ENCODE data around the gene NSD1. TPM values are rescaled to one million over a fixed set of nuclear protein-coding genes. Genes with fewer than 3 reads are reported as not detected.

NSD1 gene
- polyA plus RNA-seq, 1 donor (not counting 4 experiments of a cell fraction or from before 2014, with no cell fraction given), result 13.6 TPM

DNA sequence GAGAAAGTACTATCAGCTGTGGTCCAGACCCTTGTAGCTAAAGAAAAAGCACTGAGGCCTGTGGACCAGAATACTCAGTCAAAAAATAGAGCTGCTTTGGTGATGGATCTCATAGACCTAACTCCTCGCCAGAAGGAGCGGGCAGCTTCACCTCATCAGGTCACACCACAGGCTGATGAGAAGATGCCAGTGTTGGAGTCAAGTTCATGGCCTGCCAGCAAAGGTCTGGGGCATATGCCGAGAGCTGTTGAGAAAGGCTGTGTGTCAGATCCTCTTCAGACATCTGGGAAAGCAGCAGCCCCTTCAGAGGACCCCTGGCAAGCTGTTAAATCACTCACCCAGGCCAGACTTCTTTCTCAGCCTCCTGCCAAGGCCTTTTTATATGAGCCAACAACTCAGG, 161.1 kb downstream of the NSD1 start:
- no peaks in the 10 kb centered on the region for H3K79me2 ChIP-seq (ENCODE audit: control insufficient read depth, insufficient read depth, low read length)
- H4K20me1 ChIP-seq (ENCODE audit: control insufficient read depth, extremely low read depth, insufficient read depth, low read length), result no peaks in the 10 kb centered on the region
- TF ChIP-seq, protein P1, sequence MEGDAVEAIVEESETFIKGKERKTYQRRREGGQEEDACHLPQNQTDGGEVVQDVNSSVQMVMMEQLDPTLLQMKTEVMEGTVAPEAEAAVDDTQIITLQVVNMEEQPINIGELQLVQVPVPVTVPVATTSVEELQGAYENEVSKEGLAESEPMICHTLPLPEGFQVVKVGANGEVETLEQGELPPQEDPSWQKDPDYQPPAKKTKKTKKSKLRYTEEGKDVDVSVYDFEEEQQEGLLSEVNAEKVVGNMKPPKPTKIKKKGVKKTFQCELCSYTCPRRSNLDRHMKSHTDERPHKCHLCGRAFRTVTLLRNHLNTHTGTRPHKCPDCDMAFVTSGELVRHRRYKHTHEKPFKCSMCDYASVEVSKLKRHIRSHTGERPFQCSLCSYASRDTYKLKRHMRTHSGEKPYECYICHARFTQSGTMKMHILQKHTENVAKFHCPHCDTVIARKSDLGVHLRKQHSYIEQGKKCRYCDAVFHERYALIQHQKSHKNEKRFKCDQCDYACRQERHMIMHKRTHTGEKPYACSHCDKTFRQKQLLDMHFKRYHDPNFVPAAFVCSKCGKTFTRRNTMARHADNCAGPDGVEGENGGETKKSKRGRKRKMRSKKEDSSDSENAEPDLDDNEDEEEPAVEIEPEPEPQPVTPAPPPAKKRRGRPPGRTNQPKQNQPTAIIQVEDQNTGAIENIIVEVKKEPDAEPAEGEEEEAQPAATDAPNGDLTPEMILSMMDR (optimal IDR thresholded peaks at IDR 0.05 in 1 of 3, IDR thresholded peaks at IDR 0.05 in 1 of 3, conservative IDR thresholded peaks at IDR 0.05 in 1 of 3; ENCODE audit: extremely low read depth in 1 of 3, insufficient read depth in 2 of 3, low read length in 3 of 3), result no peak
- TF ChIP-seq EZH2 (IDR thresholded peaks at IDR 0.05; ENCODE audit: low read length), result no peak
- H2AFZ ChIP-seq (ENCODE audit: control insufficient read depth, low read length), result no peak overlapping the region
- no peak overlapping the region for H3K4me3 ChIP-seq (ENCODE audit: control insufficient read depth in 2 of 3, extremely low read depth in 1 of 3, insufficient read depth in 2 of 3, low read depth in 1 of 3, low read length in 3 of 3)
- DNase-seq (ENCODE audit: low read depth, low spot score), result no peak
- H3K9me3 ChIP-seq (ENCODE audit: control insufficient read depth, low read depth, low read length), result no peaks in the 10 kb centered on the region
- peaks cover 29 to 33% of the 10 kb centered on the region in 2 experiments for H3K36me3 ChIP-seq (ENCODE audit: control insufficient read depth in 2 of 2, extremely low read depth in 1 of 2, insufficient read depth in 2 of 2, low read length in 2 of 2)
- no peaks in the 10 kb centered on the region for H3K27me3 ChIP-seq (ENCODE audit: control insufficient read depth, extremely low read depth, insufficient read depth, low read length)
- no peak overlapping the region for H3K4me2 ChIP-seq (ENCODE audit: control insufficient read depth, extremely low read depth, insufficient read depth, low read depth, low read length)
- dilution Hi-C loops (cut with MboI; ENCODE audit: extremely low pct_ligation_motif_present, low sequenced_read_pairs), result no loop called here
- no peak for FAIRE-seq
- H3K4me1 ChIP-seq (ENCODE audit: control insufficient read depth, extremely low read depth, insufficient read depth, low read length), result peaks cover 1% of the 10 kb centered on the region
- H3K9me1 ChIP-seq (ENCODE audit: control insufficient read depth, extremely low read depth, insufficient read depth, low read length), result no peaks in the 10 kb centered on the region
- no peak overlapping the region for H3K27ac ChIP-seq (ENCODE audit: control insufficient read depth, insufficient read depth, low read length)
- no peak overlapping the region for H3K9ac ChIP-seq (ENCODE audit: control insufficient read depth, extremely low read depth, insufficient read depth, low read length)

DNA sequence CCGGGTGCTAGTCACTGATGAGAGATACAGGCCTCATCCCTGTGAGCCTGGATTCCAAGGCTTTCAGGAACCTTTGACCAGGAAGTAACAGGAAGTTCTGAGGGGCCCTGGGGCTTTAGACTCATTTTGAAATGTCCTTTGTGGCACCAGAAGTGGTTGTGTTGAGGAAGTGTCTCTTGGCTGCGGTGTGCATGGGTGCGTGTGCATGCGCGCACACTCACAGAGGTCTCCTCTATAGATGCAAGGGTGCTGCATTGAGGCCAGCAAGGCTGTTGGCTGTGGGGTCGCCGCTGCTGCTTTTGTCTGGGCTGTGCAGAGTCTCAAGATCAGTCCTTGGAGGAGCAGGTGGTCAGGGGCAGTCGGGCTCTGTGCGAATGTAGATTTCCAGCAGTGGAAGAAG, 162.4 kb downstream of the NSD1 start:
- no peak overlapping the region for H2AFZ ChIP-seq (ENCODE audit: control insufficient read depth, low read length)
- dilution Hi-C loops (cut with MboI; ENCODE audit: extremely low pct_ligation_motif_present, low sequenced_read_pairs), result no loop called here
- H3K4me3 ChIP-seq (ENCODE audit: control insufficient read depth in 2 of 3, extremely low read depth in 1 of 3, insufficient read depth in 2 of 3, low read depth in 1 of 3, low read length in 3 of 3), result no peak overlapping the region
- H3K9ac ChIP-seq (ENCODE audit: control insufficient read depth, extremely low read depth, insufficient read depth, low read length), result no peak overlapping the region
- no peak overlapping the region for H3K4me2 ChIP-seq (ENCODE audit: control insufficient read depth, extremely low read depth, insufficient read depth, low read depth, low read length)
- TF ChIP-seq, protein P1 (optimal IDR thresholded peaks at IDR 0.05 in 1 of 3, IDR thresholded peaks at IDR 0.05 in 1 of 3, conservative IDR thresholded peaks at IDR 0.05 in 1 of 3; ENCODE audit: extremely low read depth in 1 of 3, insufficient read depth in 2 of 3, low read length in 3 of 3), result no peak
- TF ChIP-seq EZH2 (IDR thresholded peaks at IDR 0.05; ENCODE audit: low read length), result no peak
- H3K79me2 ChIP-seq (ENCODE audit: control insufficient read depth, insufficient read depth, low read length), result no peaks in the 10 kb centered on the region
- peaks cover 7% of the 10 kb centered on the region for H3K9me1 ChIP-seq (ENCODE audit: control insufficient read depth, extremely low read depth, insufficient read depth, low read length)
- DNase-seq (ENCODE audit: low read depth, low spot score) (no peak), FAIRE-seq (no peak)
- peaks cover 2% of the 10 kb centered on the region for H4K20me1 ChIP-seq (ENCODE audit: control insufficient read depth, extremely low read depth, insufficient read depth, low read length)
- no peaks in the 10 kb centered on the region for H3K9me3 ChIP-seq (ENCODE audit: control insufficient read depth, low read depth, low read length)
- peaks cover 29 to 32% of the 10 kb centered on the region in 2 experiments for H3K36me3 ChIP-seq (ENCODE audit: control insufficient read depth in 2 of 2, extremely low read depth in 1 of 2, insufficient read depth in 2 of 2, low read length in 2 of 2)
- H3K27ac ChIP-seq (ENCODE audit: control insufficient read depth, insufficient read depth, low read length), result no peak overlapping the region
- H3K4me1 ChIP-seq (ENCODE audit: control insufficient read depth, extremely low read depth, insufficient read depth, low read length), result peaks cover 11% of the 10 kb centered on the region
- H3K27me3 ChIP-seq (ENCODE audit: control insufficient read depth, extremely low read depth, insufficient read depth, low read length), result no peaks in the 10 kb centered on the region

All from keratinocyte (primary cell).